DND-41 (cell line): ENCODE data around the gene VWA1.
"Not testable (repeated sequence)": the region's sequence is repeated elsewhere in the genome, so short reads cannot be mapped to it uniquely, and the experiment has no call there.

Experiments
- ATAC-seq: fragments of 200-7000 bp; cut with Tn5 transposase; 3 replicates; pipeline ENCODE4 v1.9.1; 2021; ENCODE audit warnings: low read depth; ENCODE audit not compliant: insufficient read depth
- DNase-seq: peaks from one replicate; pipeline ENCODE4 v3.0.0-alpha.2; 2020
- H2AFZ ChIP-seq: 2 replicates; pipeline ENCODE4 v1.6.0; 2012; ENCODE audit warnings: low read depth, low read length
- H3K27ac ChIP-seq: 2 replicates; pipeline ENCODE4 v1.5.1; 2012; ENCODE audit warnings: low read length, inconsistent platforms
- H3K27me3 ChIP-seq: fragments of 200-600 bp; sonication (generic); 2 replicates; pipeline ENCODE4 v1.6.0; 2012; ENCODE audit warnings: low read length, mild to moderate bottlenecking, inconsistent platforms; ENCODE audit not compliant: insufficient read depth, poor library complexity
- H3K36me3 ChIP-seq: 2 replicates; pipeline ENCODE4 v1.5.1; 2012; ENCODE audit warnings: low read length, inconsistent platforms; ENCODE audit not compliant: insufficient read depth
- H3K4me1 ChIP-seq: 2 replicates; pipeline ENCODE4 v1.5.1; 2012; ENCODE audit warnings: mild to moderate bottlenecking, low read length; ENCODE audit not compliant: insufficient read depth
- H3K4me2 ChIP-seq: 2 replicates; pipeline ENCODE4 v1.6.0; 2012; ENCODE audit warnings: mild to moderate bottlenecking, moderate library complexity, low read length, inconsistent platforms; ENCODE audit not compliant: insufficient read depth
- H3K4me3 ChIP-seq, 2 experiments: fragments of 200-600 bp in 1 of 2; shearing (Covaris generic) in 1 of 2; 2 replicates each; pipeline ENCODE4 v1.5.1; 2012 to 2016; ENCODE audit warnings: inconsistent platforms in 2 of 2, low read length in 2 of 2, mild to moderate bottlenecking in 2 of 2, low read depth in 1 of 2, moderate library complexity in 1 of 2
- H3K79me2 ChIP-seq: 2 replicates; pipeline ENCODE4 v1.6.0; 2012; ENCODE audit warnings: low read length, inconsistent platforms; ENCODE audit not compliant: insufficient read depth
- H3K9ac ChIP-seq: 2 replicates; pipeline ENCODE4 v1.6.0; 2012; ENCODE audit warnings: low read depth, mild to moderate bottlenecking, inconsistent platforms, low read length, moderate library complexity
- H3K9me3 ChIP-seq: 2 replicates; pipeline ENCODE4 v1.5.1; 2012; ENCODE audit warnings: low read length, moderate library complexity, mild to moderate bottlenecking, inconsistent platforms; ENCODE audit not compliant: insufficient read depth, severe bottlenecking
- H4K20me1 ChIP-seq: 2 replicates; pipeline ENCODE4 v1.6.0; 2012; ENCODE audit warnings: low read length; ENCODE audit not compliant: insufficient read depth
- CTCF ChIP-seq: IDR thresholded peaks from 2 replicates; pipeline ENCODE4 v1.5.1; 2012; ENCODE audit warnings: borderline replicate concordance, low read length, moderate library complexity, mild to moderate bottlenecking; ENCODE audit not compliant: poor library complexity, severe bottlenecking; ENCODE audit errors: extremely low read depth
- EZH2 ChIP-seq: IDR thresholded peaks from 3 replicates; pipeline ENCODE4 v1.6.1; 2012; ENCODE audit warnings: borderline replicate concordance, low read depth, mild to moderate bottlenecking, moderate library complexity, low read length, inconsistent platforms; ENCODE audit not compliant: severe bottlenecking

Gene VWA1

DNA sequence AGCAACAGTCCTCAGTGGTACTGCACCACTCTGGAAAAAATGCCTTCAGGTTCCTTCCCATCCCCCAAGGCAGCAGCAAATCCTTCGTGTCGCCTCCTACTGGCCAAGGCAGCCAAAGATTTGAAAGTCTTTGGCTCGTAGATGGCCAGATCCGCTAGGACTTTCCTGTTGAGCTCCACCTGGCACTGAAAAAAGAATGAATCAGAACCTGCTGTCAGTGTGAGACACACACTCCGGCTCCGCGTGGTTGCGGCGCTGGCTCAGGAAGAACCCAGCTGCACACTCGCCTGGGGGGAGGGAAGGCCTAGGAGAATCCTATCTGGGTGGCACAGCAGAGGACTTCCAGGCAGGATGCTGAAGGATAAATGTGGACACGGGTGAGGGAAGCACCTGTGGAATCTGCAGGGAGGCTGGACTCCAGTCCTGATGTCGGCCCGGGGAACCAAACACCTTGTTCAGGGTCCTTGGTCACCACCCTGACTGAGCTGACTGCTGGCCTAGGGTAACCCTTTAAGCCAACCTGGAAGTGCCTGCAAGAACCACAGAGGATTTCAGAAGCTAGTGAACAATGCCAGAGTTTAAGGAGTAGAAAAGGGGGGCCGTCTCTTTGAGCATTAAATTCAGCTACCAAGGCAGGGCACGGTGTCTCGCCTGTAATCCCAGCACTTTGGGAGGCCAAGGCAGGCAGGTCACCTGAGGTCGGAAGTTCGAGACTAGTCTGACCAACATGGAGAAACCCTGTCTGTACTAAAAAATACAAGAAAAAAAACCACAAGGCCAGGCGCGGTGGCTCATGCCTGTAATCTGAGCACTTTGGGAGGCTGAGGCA is 33.2 kb upstream of the VWA1 start:
- Histone ChIP-seq H3K4me2 (peak overlapping the region; percentile 2; the same call in 1 of the 2 replicates), H2AFZ (no peak overlapping the region), H3K27me3 (no peaks in the 10 kb centered on the region), H3K36me3 (peaks cover 79% of the 10 kb centered on the region), H3K9ac (no peak overlapping the region), H3K9me3 (no peaks in the 10 kb centered on the region), H3K4me3 (no peak overlapping the region), H3K4me1 (peaks cover 61% of the 10 kb centered on the region), H3K79me2 (peaks cover 90% of the 10 kb centered on the region), H4K20me1 (peaks cover 40% of the 10 kb centered on the region), H3K27ac (no peak overlapping the region)
- no peak for ATAC-seq
- no peak for TF ChIP-seq EZH2
- peak; percentile 70 for TF ChIP-seq CTCF
- peak; percentile 55 for DNase-seq

GRCh38 chr1:1402901-1403392 is 32.5 kb upstream of the VWA1 start:
- not testable (repeated sequence) for H3K27ac ChIP-seq, ATAC-seq, DNase-seq, H2AFZ ChIP-seq, H3K9me3 ChIP-seq, H3K4me3 ChIP-seq, H3K27me3 ChIP-seq, H3K9ac ChIP-seq, H3K4me2 ChIP-seq
- Histone ChIP-seq H3K79me2 (peaks cover 90% of the 10 kb centered on the region), H3K4me1 (peaks cover 58% of the 10 kb centered on the region), H3K36me3 (peaks cover 75% of the 10 kb centered on the region), H4K20me1 (peaks cover 45% of the 10 kb centered on the region)

- no peak overlapping the region for H3K9ac ChIP-seq
- ATAC-seq (no peak), DNase-seq (no peak)
- H3K9me3 ChIP-seq = no peaks in the 10 kb centered on the region
- no peak overlapping the region for H3K4me2 ChIP-seq
- no peaks in the 10 kb centered on the region for H3K27me3 ChIP-seq
- H3K27ac ChIP-seq = no peak overlapping the region
- H4K20me1 ChIP-seq = peaks cover 46% of the 10 kb centered on the region
- H3K79me2 ChIP-seq = peaks cover 90% of the 10 kb centered on the region
- TF ChIP-seq CTCF (no peak), EZH2 (no peak)
- H3K4me3 ChIP-seq = no peak overlapping the region
- peaks cover 59% of the 10 kb centered on the region for H3K4me1 ChIP-seq
- H3K36me3 ChIP-seq = peaks cover 71% of the 10 kb centered on the region
- H2AFZ ChIP-seq = no peak overlapping the region
Measured at GRCh38 chr1:1403653-1404052, 31.8 kb upstream of the VWA1 start.

GRCh38 chr1:1406101-1406820 is 29.2 kb upstream of the VWA1 start:
- H3K27me3 ChIP-seq = no peaks in the 10 kb centered on the region
- no peaks in the 10 kb centered on the region for H3K9me3 ChIP-seq
- DNase-seq (peak; percentile 46), ATAC-seq (peak; percentile 5; the same call in 2 of the 3 replicates)
- peak overlapping the region; percentile 91 for H3K27ac ChIP-seq
- peaks cover 53% of the 10 kb centered on the region for H3K4me1 ChIP-seq
- H4K20me1 ChIP-seq = peaks cover 34% of the 10 kb centered on the region
- peak overlapping the region; percentile 86 for H3K4me2 ChIP-seq
- H2AFZ ChIP-seq = peak overlapping the region; percentile 89; the same call in 1 of the 2 replicates
- peaks cover 57% of the 10 kb centered on the region for H3K36me3 ChIP-seq
- peak overlapping the region; percentile 97 for H3K9ac ChIP-seq
- H3K4me3 ChIP-seq = peak overlapping the region; percentile 62 to 84; a peak in 3 of 4 replicates
- TF ChIP-seq EZH2 (no peak), CTCF (no peak)
- peaks cover 73% of the 10 kb centered on the region for H3K79me2 ChIP-seq
